OCI-LY1 (cell line): ENCODE measurements around the gene DPP6.

Source experiments
- CTCF ChIP-seq: fragments of 200-600 bp; sonication (generic), shearing (Covaris generic); IDR thresholded peaks from 2 replicates; pipeline ENCODE4 v1.5.1; 2017; ENCODE audit warnings: mild to moderate bottlenecking, antibody characterized with exemption, low read length, moderate library complexity, mixed read lengths
- EZH2 ChIP-seq: fragments of 200-600 bp; sonication (generic), shearing (Covaris generic); IDR thresholded peaks from 2 replicates; pipeline ENCODE4 v1.8.0; 2017; ENCODE audit warnings: borderline replicate concordance, mixed run types, mild to moderate bottlenecking, antibody characterized with exemption, low read length, moderate library complexity, mixed read lengths

- TF ChIP-seq CTCF (no peak), EZH2 (no peak)
Measured at GRCh38 chr7:154869436-154869835, 817.2 kb downstream of the DPP6 start.
